Muscle layer of duodenum (tissue), 2 donors: ENCODE results near the gene SMIM1.

Experiments used
- H3K27ac ChIP-seq: one replicate; pipeline ENCODE4 v1.7.0; 2013; ENCODE audit warnings: mild to moderate bottlenecking, low read length
- H3K27me3 ChIP-seq: one replicate; pipeline ENCODE4 v1.7.0; 2013; ENCODE audit warnings: low read depth, mild to moderate bottlenecking, control low read depth, low read length
- H3K36me3 ChIP-seq, 2 donors: one replicate each; pipeline ENCODE4 v1.7.0; 2013; ENCODE audit warnings: low read length in 2 of 2, control low read depth in 1 of 2, mild to moderate bottlenecking in 1 of 2; ENCODE audit not compliant: insufficient read depth in 2 of 2, control insufficient read depth in 1 of 2
- H3K4me1 ChIP-seq, 2 donors: one replicate each; pipeline ENCODE4 v1.7.0; 2013; ENCODE audit warnings: low read length in 2 of 2, mild to moderate bottlenecking in 2 of 2, control low read depth in 1 of 2, moderate library complexity in 1 of 2; ENCODE audit not compliant: insufficient read depth in 2 of 2, control insufficient read depth in 1 of 2
- H3K4me3 ChIP-seq, 2 donors: one replicate each; pipeline ENCODE4 v1.7.0; 2013; ENCODE audit warnings: low read length in 2 of 2, low read depth in 1 of 2, mild to moderate bottlenecking in 1 of 2
- H3K9me3 ChIP-seq, 2 donors: one replicate each; pipeline ENCODE4 v1.7.0; 2013; ENCODE audit warnings: low read length in 2 of 2, control low read depth in 1 of 2, mild to moderate bottlenecking in 1 of 2; ENCODE audit not compliant: control insufficient read depth in 1 of 2
- donor health status: healthy.

Gene SMIM1

GRCh38 chr1:3783651-3784474, 11.3 kb downstream of the SMIM1 start:
- Histone ChIP-seq H3K4me1 (no peaks in the 10 kb centered on the region), H3K27me3 (no peaks in the 10 kb centered on the region), H3K27ac (no peak overlapping the region), H3K36me3 (peaks cover 43 to 93% of the 10 kb centered on the region in 2 donors), H3K9me3 (no peaks in the 10 kb centered on the region), H3K4me3 (no peak overlapping the region)

- no peaks in the 10 kb centered on the region for H3K4me1 ChIP-seq
- no peaks in the 10 kb centered on the region for H3K27me3 ChIP-seq
- H3K36me3 ChIP-seq: peaks cover 38 to 91% of the 10 kb centered on the region in 2 donors
- H3K27ac ChIP-seq: no peak overlapping the region
- no peaks in the 10 kb centered on the region for H3K9me3 ChIP-seq
- no peak overlapping the region for H3K4me3 ChIP-seq
Observed at GRCh38 chr1:3785045-3785444, 12.5 kb downstream of the SMIM1 start.

DNA sequence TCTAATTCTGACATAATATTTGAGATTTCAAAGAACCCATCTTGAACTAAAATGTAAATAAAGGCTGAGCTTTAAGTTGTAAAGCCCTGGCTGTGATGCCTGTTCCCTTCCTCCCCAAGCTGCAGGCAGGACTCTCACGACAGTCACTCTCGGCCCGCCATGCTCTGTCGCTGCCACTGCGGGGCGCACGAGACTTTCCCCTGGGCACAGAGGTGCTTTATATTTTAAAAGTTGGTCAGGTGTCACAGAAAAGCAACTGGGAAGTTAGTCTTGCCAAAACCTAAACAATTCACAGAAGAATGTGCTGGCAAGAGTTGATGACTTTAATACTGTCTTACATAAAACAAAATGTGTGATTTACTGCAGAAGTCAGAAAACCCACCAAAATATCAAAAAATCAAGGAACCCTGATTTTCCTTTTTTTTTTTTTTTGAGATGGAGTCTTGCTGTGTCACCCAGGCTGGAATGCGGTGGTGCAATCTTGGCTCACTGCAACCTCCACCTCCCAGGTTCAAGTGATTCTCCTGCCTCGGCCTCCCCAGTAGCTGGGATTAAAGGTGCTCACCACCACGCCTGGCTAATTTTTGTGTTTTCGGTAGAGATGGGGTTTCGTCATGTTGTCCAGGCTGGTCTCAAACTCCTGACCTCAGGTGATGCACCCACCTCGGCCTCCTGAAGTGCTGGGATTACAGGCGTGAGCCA, 13.1 kb downstream of the SMIM1 start:
- H3K27ac ChIP-seq: no peak overlapping the region
- H3K36me3 ChIP-seq: peaks cover 35 to 91% of the 10 kb centered on the region in 2 donors
- no peak overlapping the region for H3K4me3 ChIP-seq
- H3K9me3 ChIP-seq: no peaks in the 10 kb centered on the region
- no peaks in the 10 kb centered on the region for H3K27me3 ChIP-seq
- peaks cover 0 to 3% of the 10 kb centered on the region in 2 donors for H3K4me1 ChIP-seq

DNA sequence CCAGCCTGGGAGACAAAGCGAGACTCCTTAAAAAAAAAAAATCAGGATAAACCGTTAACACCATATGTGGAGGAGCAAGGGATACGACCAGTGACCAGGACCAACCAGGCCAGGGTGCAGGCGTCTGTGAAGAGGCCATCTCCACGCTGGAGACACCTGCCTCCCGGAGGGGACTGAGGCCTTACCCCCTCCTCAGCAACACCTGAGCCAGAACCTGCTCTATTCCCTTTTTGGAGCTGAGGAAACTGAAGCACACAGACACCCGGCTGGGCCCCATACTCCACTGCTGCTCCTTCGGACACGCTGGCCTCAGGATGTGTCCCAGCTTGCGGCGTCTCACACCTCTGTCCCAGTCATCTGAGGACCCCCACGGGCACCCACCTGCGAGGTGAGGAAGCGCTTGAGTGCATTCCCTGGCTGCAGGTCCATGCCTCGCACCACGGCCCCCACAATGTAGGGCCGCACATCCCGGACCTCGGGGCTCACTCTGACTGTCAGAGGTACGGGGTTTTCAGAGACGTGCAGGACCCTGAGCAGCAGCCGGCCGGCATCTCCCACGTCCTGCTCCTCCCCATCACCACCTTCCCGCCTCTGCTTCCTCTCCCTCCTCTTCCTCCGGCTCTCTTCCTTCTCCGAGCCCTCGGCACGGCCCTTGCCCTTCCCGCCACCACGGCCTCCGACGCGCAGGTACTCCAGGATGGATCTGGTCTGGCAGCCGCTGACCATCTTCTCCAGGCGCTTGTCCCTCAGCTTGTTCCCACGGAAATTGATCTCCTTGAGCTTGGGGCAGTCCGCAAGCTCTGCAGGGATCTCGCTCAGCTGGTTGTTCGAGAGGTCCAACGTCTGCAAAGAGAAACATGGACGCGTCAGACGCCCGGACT, 14.2 kb downstream of the SMIM1 start:
- Histone ChIP-seq H3K36me3 (peaks cover 27 to 82% of the 10 kb centered on the region in 2 donors), H3K4me3 (no peak overlapping the region), H3K27ac (no peak overlapping the region), H3K4me1 (peaks cover 0 to 6% of the 10 kb centered on the region in 2 donors), H3K27me3 (no peaks in the 10 kb centered on the region), H3K9me3 (no peaks in the 10 kb centered on the region)

DNA sequence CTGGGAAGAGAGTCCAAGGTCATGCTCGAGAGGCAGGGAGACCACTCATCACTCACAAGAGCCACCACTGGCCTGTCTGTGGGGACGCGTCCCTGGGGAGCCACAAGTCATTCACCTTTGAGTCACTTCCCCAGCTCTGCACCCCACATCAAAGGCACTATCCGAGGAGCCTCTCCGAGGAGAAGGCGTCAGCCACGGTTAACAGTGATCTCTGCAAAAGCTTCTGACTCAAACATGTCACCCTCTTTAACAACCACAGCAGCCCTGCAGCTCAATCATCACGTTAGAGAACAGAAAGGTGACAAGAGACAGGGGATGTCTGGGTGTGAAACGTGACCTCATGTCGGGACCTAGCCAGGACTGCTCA, 14.8 kb downstream of the SMIM1 start:
- Histone ChIP-seq H3K4me1 (peaks cover 0 to 6% of the 10 kb centered on the region in 2 donors), H3K4me3 (no peak overlapping the region), H3K36me3 (peaks cover 22 to 76% of the 10 kb centered on the region in 2 donors), H3K9me3 (no peaks in the 10 kb centered on the region), H3K27ac (no peak overlapping the region), H3K27me3 (no peaks in the 10 kb centered on the region)

- Histone ChIP-seq H3K27ac (no peak overlapping the region), H3K36me3 (peaks cover 16 to 70% of the 10 kb centered on the region in 2 donors), H3K4me3 (no peak overlapping the region), H3K9me3 (no peaks in the 10 kb centered on the region), H3K4me1 (peaks cover 0 to 8% of the 10 kb centered on the region in 2 donors), H3K27me3 (no peaks in the 10 kb centered on the region)
Observed at GRCh38 chr1:3787745-3788605, 15.4 kb downstream of the SMIM1 start.

DNA sequence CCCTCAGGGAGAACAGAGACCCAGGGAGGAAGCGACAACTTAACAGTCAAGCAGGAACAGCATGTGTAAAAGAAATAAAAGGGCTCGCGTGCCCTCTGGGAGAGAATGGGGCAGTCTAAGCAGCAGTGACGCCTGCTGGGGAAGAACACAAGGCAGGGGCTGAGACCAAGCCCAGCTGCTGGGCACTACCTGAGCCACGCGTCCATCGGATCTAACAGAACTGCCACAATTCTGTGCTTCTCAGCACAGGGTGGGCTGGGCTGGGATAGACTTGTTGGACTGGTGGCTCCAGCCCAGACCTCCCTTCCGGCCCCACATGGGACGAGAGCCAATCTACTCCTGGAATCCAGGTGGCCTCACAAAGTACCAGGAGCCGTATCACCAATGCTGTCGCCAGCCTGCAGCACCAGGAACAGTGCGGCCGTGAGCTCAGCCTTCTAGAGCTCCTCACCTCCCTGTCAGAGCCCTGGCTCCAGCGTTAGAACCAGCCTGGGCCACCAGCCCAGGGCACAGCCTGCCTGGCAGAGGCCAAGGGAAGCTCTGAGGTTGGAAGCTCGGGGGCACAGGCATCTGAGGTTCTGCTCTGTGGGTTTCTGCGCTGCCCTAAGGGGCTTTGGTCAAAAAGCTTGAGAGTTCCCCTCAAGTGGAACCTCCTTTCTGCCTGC, 16.3 kb downstream of the SMIM1 start:
- peaks cover 16 to 61% of the 10 kb centered on the region in 2 donors for H3K36me3 ChIP-seq

GRCh38 chr1:3789421-3790300, 17.1 kb downstream of the SMIM1 start:
- Histone ChIP-seq H3K9me3 (no peaks in the 10 kb centered on the region), H3K4me3 (no peak overlapping the region), H3K4me1 (peaks cover 3 to 24% of the 10 kb centered on the region in 2 donors), H3K36me3 (peaks cover 16 to 54% of the 10 kb centered on the region in 2 donors), H3K27me3 (no peaks in the 10 kb centered on the region), H3K27ac (no peak overlapping the region)

More for the DNA sequence above, 16.3 kb downstream of the SMIM1 start:
- no peak overlapping the region for H3K4me3 ChIP-seq
- H3K27me3 ChIP-seq: no peaks in the 10 kb centered on the region
- H3K9me3 ChIP-seq: no peaks in the 10 kb centered on the region
- H3K4me1 ChIP-seq: peaks cover 0 to 17% of the 10 kb centered on the region in 2 donors
- no peak overlapping the region for H3K27ac ChIP-seq

GRCh38 chr1:3790500-3790923, 18.0 kb downstream of the SMIM1 start:
- no peaks in the 10 kb centered on the region for H3K27me3 ChIP-seq
- no peak overlapping the region for H3K4me3 ChIP-seq
- H3K27ac ChIP-seq: no peak overlapping the region
- H3K9me3 ChIP-seq: no peaks in the 10 kb centered on the region
- peaks cover 16 to 45% of the 10 kb centered on the region in 2 donors for H3K36me3 ChIP-seq
- peaks cover 8 to 33% of the 10 kb centered on the region in 2 donors for H3K4me1 ChIP-seq
